NB4 (cell line): ENCODE data around the gene PPP2R1A.
A peak's percentile ranks its signal among the peaks of the same experiment; 100 is the strongest.

ENCODE experiments used
- MYC ChIP-seq: IDR thresholded peaks from 2 replicates; pipeline ENCODE4 v1.6.1; 2011; ENCODE audit warnings: low read depth, low read length
- TF ChIP-seq, protein P1 (sequence below): IDR thresholded peaks from one replicate; pipeline ENCODE4 v1.5.1; 2012; ENCODE audit warnings: low read depth, low read length

DNA sequence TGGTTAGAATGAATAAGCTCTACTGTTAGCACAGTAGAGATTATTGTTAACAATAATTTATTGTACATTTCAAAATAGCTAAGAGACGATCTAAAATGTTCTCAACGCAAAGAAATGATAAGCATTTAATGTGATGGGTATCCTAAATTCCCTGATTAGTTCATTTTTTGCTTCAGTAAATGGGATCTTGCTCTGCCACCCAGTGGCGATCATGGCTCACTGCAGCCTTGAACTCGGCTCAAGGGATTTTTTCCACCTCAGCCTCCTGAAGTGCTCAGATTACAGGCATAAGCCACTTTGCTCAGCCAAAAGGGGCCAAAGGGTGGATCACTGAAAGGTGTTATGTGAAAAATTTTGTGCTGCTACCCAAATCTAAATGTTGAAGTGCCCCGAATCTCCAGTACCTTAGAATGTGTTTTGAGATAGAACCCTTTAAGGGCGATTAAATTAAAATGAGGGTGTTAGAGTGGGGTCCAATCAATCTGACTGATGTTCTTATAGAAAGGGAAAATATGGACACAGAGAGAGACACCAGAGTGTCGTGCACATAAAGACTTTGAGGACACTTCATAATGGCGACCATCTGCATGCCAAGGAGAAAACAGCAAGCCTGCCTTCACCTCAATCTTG lies 48.0 kb downstream of the PPP2R1A start:
- TF ChIP-seq, protein P1, sequence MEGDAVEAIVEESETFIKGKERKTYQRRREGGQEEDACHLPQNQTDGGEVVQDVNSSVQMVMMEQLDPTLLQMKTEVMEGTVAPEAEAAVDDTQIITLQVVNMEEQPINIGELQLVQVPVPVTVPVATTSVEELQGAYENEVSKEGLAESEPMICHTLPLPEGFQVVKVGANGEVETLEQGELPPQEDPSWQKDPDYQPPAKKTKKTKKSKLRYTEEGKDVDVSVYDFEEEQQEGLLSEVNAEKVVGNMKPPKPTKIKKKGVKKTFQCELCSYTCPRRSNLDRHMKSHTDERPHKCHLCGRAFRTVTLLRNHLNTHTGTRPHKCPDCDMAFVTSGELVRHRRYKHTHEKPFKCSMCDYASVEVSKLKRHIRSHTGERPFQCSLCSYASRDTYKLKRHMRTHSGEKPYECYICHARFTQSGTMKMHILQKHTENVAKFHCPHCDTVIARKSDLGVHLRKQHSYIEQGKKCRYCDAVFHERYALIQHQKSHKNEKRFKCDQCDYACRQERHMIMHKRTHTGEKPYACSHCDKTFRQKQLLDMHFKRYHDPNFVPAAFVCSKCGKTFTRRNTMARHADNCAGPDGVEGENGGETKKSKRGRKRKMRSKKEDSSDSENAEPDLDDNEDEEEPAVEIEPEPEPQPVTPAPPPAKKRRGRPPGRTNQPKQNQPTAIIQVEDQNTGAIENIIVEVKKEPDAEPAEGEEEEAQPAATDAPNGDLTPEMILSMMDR, result peak; percentile 85
- TF ChIP-seq MYC, result no peak
